Epithelial cell of proximal tubule (primary cell): ENCODE measurements around the gene PRIM1. TPM values are rescaled to one million over a fixed set of nuclear protein-coding genes. Genes with fewer than 3 reads are reported as not detected.
"Not testable (repeated sequence)": the region's sequence is repeated elsewhere in the genome, so short reads cannot be mapped to it uniquely, and the experiment has no call there.

Experiments
- DNase-seq: peaks from one replicate; pipeline ENCODE4 v3.0.0-alpha.2; 2011; ENCODE audit warnings: low read depth
- H3K4me3 ChIP-seq: 2 replicates; pipeline ENCODE4 v1.5.1; 2011; ENCODE audit warnings: low read depth, mild to moderate bottlenecking, low read length
- CTCF ChIP-seq: conservative IDR thresholded peaks from 2 replicates; pipeline ENCODE4 v1.5.1; 2012; ENCODE audit warnings: low read depth, mild to moderate bottlenecking, low read length
- total RNA-seq: library from RNA; depleted of rRNA; stranded (reverse); fragments of >200 nt; gene quantifications from 2 replicates; pipeline ENCODE4 v1.2.3, GENCODE V29; 2015

Gene PRIM1
- total RNA-seq, 1 donor from 2014 or later: 19.1 TPM

- TF ChIP-seq CTCF: no peak
Measured at GRCh38 chr12:56716458-56716857, 35.7 kb downstream of the PRIM1 start.

GRCh38 chr12:56715798-56716197 is 36.3 kb downstream of the PRIM1 start:
- DNase-seq: no peak
- no peak for TF ChIP-seq CTCF
- no peak overlapping the region for H3K4me3 ChIP-seq

More at GRCh38 chr12:56716458-56716857, 35.7 kb downstream of the PRIM1 start:
- no peak overlapping the region for H3K4me3 ChIP-seq
- DNase-seq: no peak

GRCh38 chr12:56714431-56714929 is 37.6 kb downstream of the PRIM1 start:
- no peak for TF ChIP-seq CTCF

GRCh38 chr12:56713345-56713744 is 38.8 kb downstream of the PRIM1 start:
- TF ChIP-seq CTCF: no peak
- no peak for DNase-seq
- no peak overlapping the region for H3K4me3 ChIP-seq

More at GRCh38 chr12:56714431-56714929, 37.6 kb downstream of the PRIM1 start:
- no peak overlapping the region for H3K4me3 ChIP-seq
- DNase-seq: no peak

- no peak for TF ChIP-seq CTCF
- no peak for DNase-seq
Measured at GRCh38 chr12:56709759-56710376, 42.3 kb downstream of the PRIM1 start.

GRCh38 chr12:56704522-56704921 is 47.6 kb downstream of the PRIM1 start:
- not testable (repeated sequence) for DNase-seq, H3K4me3 ChIP-seq

More at GRCh38 chr12:56709759-56710376, 42.3 kb downstream of the PRIM1 start:
- H3K4me3 ChIP-seq: no peak overlapping the region

GRCh38 chr12:56699020-56699661 is 53.0 kb downstream of the PRIM1 start:
- H3K4me3 ChIP-seq: no peak overlapping the region
- TF ChIP-seq CTCF: no peak
- DNase-seq: no peak
